Smooth muscle cell (in vitro differentiated cells): ENCODE data around the gene CDKL4. TPM values are rescaled to one million over a fixed set of nuclear protein-coding genes. Genes with fewer than 3 reads are reported as not detected.

Experiments
- DNase-seq: peaks from one replicate; lab custom pipeline; 2025; ENCODE audit not compliant: unreplicated experiment; lab: John Stamatoyannopoulos, UW
- H2AFZ ChIP-seq: fragments of 200-600 bp; sonication (generic); 2 replicates; pipeline ENCODE4 v1.6.0; 2016; ENCODE audit warnings: antibody characterized with exemption, low read depth, mild to moderate bottlenecking
- H3F3A ChIP-seq: fragments of 200-600 bp; sonication (generic); 2 replicates; pipeline ENCODE4 v1.6.0; 2017; ENCODE audit warnings: antibody characterized with exemption, low read depth
- H3K27ac ChIP-seq: fragments of 200-600 bp; sonication (generic); 2 replicates; pipeline ENCODE4 v1.5.1; 2016; ENCODE audit warnings: low read depth, mild to moderate bottlenecking
- H3K27me3 ChIP-seq: fragments of 200-600 bp; sonication (generic); 2 replicates; pipeline ENCODE4 v1.6.1; 2016; ENCODE audit warnings: low read depth, mild to moderate bottlenecking
- H3K36me3 ChIP-seq: fragments of 200-600 bp; sonication (generic); 2 replicates; pipeline ENCODE4 v1.5.1; 2016; ENCODE audit warnings: low read depth
- H3K4me1 ChIP-seq: fragments of 200-600 bp; sonication (generic); 2 replicates; pipeline ENCODE4 v1.5.1; 2016; ENCODE audit warnings: low read depth
- H3K4me2 ChIP-seq: fragments of 200-600 bp; sonication (generic); 2 replicates; pipeline ENCODE4 v1.6.0; 2016; ENCODE audit warnings: mild to moderate bottlenecking
- H3K4me3 ChIP-seq: fragments of 200-600 bp; sonication (generic); 2 replicates; pipeline ENCODE4 v1.5.1; 2016; ENCODE audit warnings: mild to moderate bottlenecking
- H3K79me2 ChIP-seq: fragments of 200-600 bp; sonication (generic); 2 replicates; pipeline ENCODE4 v1.6.0; 2016; ENCODE audit warnings: low read depth, mild to moderate bottlenecking
- H3K9ac ChIP-seq: fragments of 200-600 bp; sonication (generic); 2 replicates; pipeline ENCODE4 v1.6.0; 2016; ENCODE audit warnings: low read depth
- H3K9me3 ChIP-seq: fragments of 200-600 bp; sonication (generic); replicated peaks from 2 replicates; pipeline ENCODE4 v1.5.1; 2016; ENCODE audit warnings: low read depth
- H4K20me1 ChIP-seq: fragments of 200-600 bp; sonication (generic); 2 replicates; pipeline ENCODE4 v1.6.0; 2016; ENCODE audit warnings: low read depth
- CTCF ChIP-seq: fragments of 200-600 bp; sonication (generic); IDR thresholded peaks from 2 replicates; pipeline ENCODE4 v1.5.1; 2017; ENCODE audit warnings: borderline replicate concordance, mild to moderate bottlenecking, antibody characterized with exemption; ENCODE audit not compliant: insufficient read depth, poor library complexity, severe bottlenecking
- WGBS: methylation state at CpG from one replicate; pipeline ENCODE4 v1.1.7; 2016; ENCODE audit warnings: low lambda C conversion rate; 5-methylcytosine and 5-hydroxymethylcytosine counted together
- polyA plus RNA-seq: library from polyadenylated mRNA; unstranded; fragments of >200 nt; fragmentation: Nextera tagmentation; extraction: Ambion mirVana; gene quantifications from 2 replicates; pipeline ENCODE4 v1.2.1, GENCODE V29; 2016
- total RNA-seq: library from RNA; depleted of rRNA; stranded (reverse); fragments of >200 nt; gene quantifications from 2 replicates; pipeline ENCODE4 v1.2.3, GENCODE V29; 2014

CDKL4 gene
- total and polyA plus RNA-seq, 2 experiments from 2014 or later = 0.27 to 0.53 TPM

GRCh38 chr2:39240758-39241157, 3.0 kb downstream of the CDKL4 start:
- H3F3A ChIP-seq = no peaks in the 10 kb centered on the region
- H3K79me2 ChIP-seq = peaks cover 5% of the 10 kb centered on the region
- TF ChIP-seq CTCF = no peak
- H4K20me1 ChIP-seq = no peaks in the 10 kb centered on the region
- H3K4me1 ChIP-seq = no peaks in the 10 kb centered on the region
- H3K9me3 ChIP-seq = no peaks in the 10 kb centered on the region
- WGBS = 95% methylated on average over 6 of the region's 6 CpGs
- H3K27me3 ChIP-seq = no peaks in the 10 kb centered on the region
- no peaks in the 10 kb centered on the region for H3K36me3 ChIP-seq
- no peak overlapping the region for H3K4me2 ChIP-seq
- no peak overlapping the region for H2AFZ ChIP-seq
- no peak for DNase-seq
- no peak overlapping the region for H3K4me3 ChIP-seq
- H3K27ac ChIP-seq = no peak overlapping the region
- H3K9ac ChIP-seq = no peak overlapping the region

GRCh38 chr2:39234754-39235153, 9.0 kb downstream of the CDKL4 start:
- no peaks in the 10 kb centered on the region for H4K20me1 ChIP-seq
- no peaks in the 10 kb centered on the region for H3K36me3 ChIP-seq
- H3K27ac ChIP-seq = no peak overlapping the region
- peaks cover 2% of the 10 kb centered on the region for H3F3A ChIP-seq
- H3K9ac ChIP-seq = no peak overlapping the region
- DNase-seq = no peak
- no peaks in the 10 kb centered on the region for H3K4me1 ChIP-seq
- no peaks in the 10 kb centered on the region for H3K27me3 ChIP-seq
- 100% methylated on average over 1 of the region's 1 CpG for WGBS
- no peaks in the 10 kb centered on the region for H3K9me3 ChIP-seq
- H3K4me2 ChIP-seq = no peak overlapping the region
- H3K4me3 ChIP-seq = no peak overlapping the region
- H2AFZ ChIP-seq = no peak overlapping the region
- peaks cover 5% of the 10 kb centered on the region for H3K79me2 ChIP-seq
- TF ChIP-seq CTCF = no peak

- no peaks in the 10 kb centered on the region for H4K20me1 ChIP-seq
- no peak overlapping the region for H2AFZ ChIP-seq
- no peak overlapping the region for H3K4me3 ChIP-seq
- no peaks in the 10 kb centered on the region for H3K4me1 ChIP-seq
- TF ChIP-seq CTCF = no peak
- peak overlapping the region; percentile 21 for H3K9ac ChIP-seq
- peak overlapping the region; percentile 47 for H3K4me2 ChIP-seq
- H3K27me3 ChIP-seq = no peaks in the 10 kb centered on the region
- peaks cover 5% of the 10 kb centered on the region for H3K79me2 ChIP-seq
- H3F3A ChIP-seq = peaks cover 2% of the 10 kb centered on the region
- peak overlapping the region; percentile 74 for H3K27ac ChIP-seq
- H3K36me3 ChIP-seq = no peaks in the 10 kb centered on the region
- no peak for DNase-seq
- no peaks in the 10 kb centered on the region for H3K9me3 ChIP-seq
Observed at GRCh38 chr2:39232141-39232540, 11.6 kb downstream of the CDKL4 start.

GRCh38 chr2:39228413-39229209, 15.2 kb downstream of the CDKL4 start:
- 28% methylated on average over 19 of the region's 19 CpGs for WGBS
- H3K4me1 ChIP-seq = no peaks in the 10 kb centered on the region
- no peak overlapping the region for H3K27ac ChIP-seq
- peak overlapping the region; percentile 31 for H3K9ac ChIP-seq
- peak overlapping the region; percentile 87 for H3K4me2 ChIP-seq
- H3K36me3 ChIP-seq = no peaks in the 10 kb centered on the region
- no peaks in the 10 kb centered on the region for H3K9me3 ChIP-seq
- no peak for DNase-seq
- no peaks in the 10 kb centered on the region for H3K27me3 ChIP-seq
- H2AFZ ChIP-seq = peak overlapping the region; percentile 4
- TF ChIP-seq CTCF = no peak
- no peaks in the 10 kb centered on the region for H3K79me2 ChIP-seq
- H3K4me3 ChIP-seq = peak overlapping the region; percentile 52
- peaks cover 2% of the 10 kb centered on the region for H3F3A ChIP-seq
- H4K20me1 ChIP-seq = no peaks in the 10 kb centered on the region
